DOHH2 (cell line): ENCODE results near the gene ITGA3.

Experiments
- H3F3A ChIP-seq: fragments of 200-600 bp; sonication (generic), shearing (Covaris generic); 2 replicates; pipeline ENCODE4 v1.6.0; 2016; ENCODE audit warnings: antibody characterized with exemption, mild to moderate bottlenecking; ENCODE audit not compliant: control insufficient read depth, insufficient read depth
- H3K27ac ChIP-seq: fragments of 200-600 bp; sonication (generic); 2 replicates; pipeline ENCODE4 v1.5.1; 2014; ENCODE audit warnings: low read depth, mild to moderate bottlenecking, low read length, moderate library complexity
- H3K27me3 ChIP-seq: fragments of 200-600 bp; sonication (generic); 2 replicates; pipeline ENCODE4 v1.6.1; 2014; ENCODE audit warnings: mild to moderate bottlenecking, low read length, mixed read lengths; ENCODE audit not compliant: control insufficient read depth
- H3K36me3 ChIP-seq: fragments of 200-600 bp; sonication (generic); 2 replicates; pipeline ENCODE4 v1.6.1; 2014; ENCODE audit warnings: mild to moderate bottlenecking, low read length, moderate library complexity, mixed read lengths; ENCODE audit not compliant: control insufficient read depth
- H3K4me1 ChIP-seq: fragments of 200-600 bp; sonication (generic); 2 replicates; pipeline ENCODE4 v1.6.1; 2014; ENCODE audit warnings: mild to moderate bottlenecking, low read length, mixed read lengths; ENCODE audit not compliant: control insufficient read depth
- H3K4me2 ChIP-seq: fragments of 200-600 bp; sonication (generic); 2 replicates; pipeline ENCODE4 v1.6.0; 2014; ENCODE audit warnings: mild to moderate bottlenecking, low read length, moderate library complexity
- H3K4me3 ChIP-seq: fragments of 200-600 bp; sonication (generic); 2 replicates; pipeline ENCODE4 v1.5.1; 2014; ENCODE audit warnings: mild to moderate bottlenecking, low read length, mixed read lengths
- H3K79me2 ChIP-seq: fragments of 200-600 bp; sonication (generic); 2 replicates; pipeline ENCODE4 v1.6.1; 2014; ENCODE audit warnings: mild to moderate bottlenecking, low read length, mixed read lengths; ENCODE audit not compliant: control insufficient read depth
- H3K9me2 ChIP-seq: fragments of 200-600 bp; sonication (generic); replicated peaks from 2 replicates; pipeline ENCODE4 v1.6.1; 2014; ENCODE audit warnings: mild to moderate bottlenecking, low read length, mixed read lengths; ENCODE audit not compliant: control insufficient read depth
- H3K9me3 ChIP-seq: fragments of 200-600 bp; sonication (generic); 2 replicates; pipeline ENCODE4 v1.6.1; 2014; ENCODE audit warnings: antibody characterized with exemption, low read length, mixed read lengths; ENCODE audit not compliant: control insufficient read depth, insufficient read depth
- H4K20me1 ChIP-seq: fragments of 200-600 bp; sonication (generic); 2 replicates; pipeline ENCODE4 v1.6.0; 2014; ENCODE audit warnings: low read depth, mild to moderate bottlenecking, antibody characterized with exemption, low read length, moderate library complexity; ENCODE audit not compliant: control insufficient read depth, insufficient read depth
- CTCF ChIP-seq: fragments of 200-600 bp; sonication (generic); IDR thresholded peaks from one replicate; pipeline ENCODE4 v1.5.1; 2014; ENCODE audit warnings: antibody characterized with exemption, mild to moderate bottlenecking, low read depth, low read length; ENCODE audit not compliant: poor library complexity, severe bottlenecking
- EZH2phosphoT487 ChIP-seq: fragments of 200-600 bp; sonication (generic); IDR thresholded peaks from 2 replicates; pipeline ENCODE4 v1.6.1; 2017; ENCODE audit warnings: borderline replicate concordance, mild to moderate bottlenecking, antibody characterized with exemption, low read length, moderate library complexity, mixed read lengths

Gene ITGA3

GRCh38 chr17:50056961-50057330 lies 1.0 kb downstream of the ITGA3 start:
- Histone ChIP-seq H3F3A (no peaks in the 10 kb centered on the region; the same call in 1 of the 2 replicates), H4K20me1 (no peaks in the 10 kb centered on the region)

GRCh38 chr17:50057521-50057991 lies 1.6 kb downstream of the ITGA3 start:
- Histone ChIP-seq H3K27ac (no peak overlapping the region), H3K9me2 (no peaks in the 10 kb centered on the region), H3K4me2 (peak overlapping the region; percentile 71), H3K27me3 (peaks cover 10% of the 10 kb centered on the region), H3K4me1 (peaks cover 29% of the 10 kb centered on the region), H3K79me2 (0 out of 2 replicates have a peak, but pooled peaks cover 4% of the 10 kb centered on the region), H3F3A (no peaks in the 10 kb centered on the region; the same call in 1 of the 2 replicates), H3K4me3 (peak overlapping the region; percentile 89; the same call in 1 of the 2 replicates), H3K9me3 (no peaks in the 10 kb centered on the region), H4K20me1 (no peaks in the 10 kb centered on the region), H3K36me3 (no peaks in the 10 kb centered on the region)
- TF ChIP-seq CTCF, result no peak
- no peak for TF ChIP-seq EZH2phosphoT487

More at GRCh38 chr17:50056961-50057330, 1.0 kb downstream of the ITGA3 start:
- no peak for TF ChIP-seq CTCF
- TF ChIP-seq EZH2phosphoT487, result no peak
- no peak overlapping the region for H3K27ac ChIP-seq
- H3K27me3 ChIP-seq, result peaks cover 10% of the 10 kb centered on the region
- H3K4me3 ChIP-seq, result peak overlapping the region; percentile 89
- no peaks in the 10 kb centered on the region for H3K9me2 ChIP-seq
- H3K4me1 ChIP-seq, result peaks cover 29% of the 10 kb centered on the region
- no peaks in the 10 kb centered on the region for H3K36me3 ChIP-seq
- no peaks in the 10 kb centered on the region for H3K9me3 ChIP-seq
- H3K4me2 ChIP-seq, result peak overlapping the region; percentile 71
- H3K79me2 ChIP-seq, result 0 out of 2 replicates have a peak, but pooled peaks cover 4% of the 10 kb centered on the region

GRCh38 chr17:50058296-50058953 lies 2.5 kb downstream of the ITGA3 start:
- Histone ChIP-seq H3K4me3 (no peak overlapping the region), H3K4me1 (peaks cover 29% of the 10 kb centered on the region), H3K27ac (no peak overlapping the region), H4K20me1 (no peaks in the 10 kb centered on the region), H3K9me2 (no peaks in the 10 kb centered on the region), H3K9me3 (no peaks in the 10 kb centered on the region), H3F3A (no peaks in the 10 kb centered on the region; the same call in 1 of the 2 replicates), H3K36me3 (no peaks in the 10 kb centered on the region), H3K79me2 (0 out of 2 replicates have a peak, but pooled peaks cover 4% of the 10 kb centered on the region), H3K27me3 (peaks cover 7% of the 10 kb centered on the region), H3K4me2 (no peak overlapping the region)
- TF ChIP-seq CTCF, result no peak
- TF ChIP-seq EZH2phosphoT487, result no peak
